Endothelial cell (in vitro differentiated cells): Measurements from ENCODE around the gene PAEP. TPM values are rescaled to one million over a fixed set of nuclear protein-coding genes. Genes with fewer than 3 reads are reported as not detected.

Experiments
- DNase-seq: peaks from one replicate; pipeline ENCODE4 v3.0.0; 2021; ENCODE audit warnings: low spot score
- H3K27ac Mint-ChIP-seq: one replicate; pipeline ENCODE4 v1.8.0; 2021; ENCODE audit warnings: mixed read lengths, inconsistent platforms; ENCODE audit not compliant: unreplicated experiment
- H3K27me3 Mint-ChIP-seq: one replicate; pipeline ENCODE4 v1.8.0; 2021; ENCODE audit warnings: mild to moderate bottlenecking, moderate library complexity, mixed read lengths, inconsistent platforms; ENCODE audit not compliant: unreplicated experiment
- H3K36me3 Mint-ChIP-seq: one replicate; pipeline ENCODE4 v1.8.0; 2021; ENCODE audit warnings: mild to moderate bottlenecking, low read depth, mixed read lengths, inconsistent platforms; ENCODE audit not compliant: unreplicated experiment
- H3K4me1 Mint-ChIP-seq: one replicate; pipeline ENCODE4 v1.8.0; 2021; ENCODE audit warnings: mild to moderate bottlenecking, mixed read lengths, inconsistent platforms; ENCODE audit not compliant: unreplicated experiment
- H3K4me3 Mint-ChIP-seq: one replicate; pipeline ENCODE4 v1.8.0; 2021; ENCODE audit warnings: mild to moderate bottlenecking, mixed read lengths, inconsistent platforms; ENCODE audit not compliant: unreplicated experiment
- H3K9me3 Mint-ChIP-seq: one replicate; pipeline ENCODE4 v1.8.0; 2021; ENCODE audit warnings: mixed read lengths, inconsistent platforms; ENCODE audit not compliant: unreplicated experiment
- CTCF ChIP-seq: fragments of 200-600 bp; sonication (generic); IDR thresholded peaks from one replicate; pipeline ENCODE4 v1.5.0; 2021; ENCODE audit warnings: antibody characterized with exemption; ENCODE audit not compliant: unreplicated experiment
- total RNA-seq: library from RNA; stranded (reverse); fragmentation: NEBNext Ultra II Directional; extraction: Animal tissue kit (Norgen Biotek cat#: 25700); gene quantifications from one replicate; pipeline ENCODE4 v1.2.1, GENCODE V29; 2021; ENCODE audit not compliant: unreplicated experiment

The PAEP gene
- total RNA-seq, 1 donor from 2014 or later, result not detected

GRCh38 chr9:135550344-135550918 is 11.1 kb upstream of the PAEP start:
- Mint-ChIP-seq H3K27me3 (peaks cover 4% of the 10 kb centered on the region), H3K4me1 (no peaks in the 10 kb centered on the region), H3K27ac (no peak overlapping the region), H3K4me3 (no peak overlapping the region), H3K9me3 (no peaks in the 10 kb centered on the region), H3K36me3 (peaks cover 5% of the 10 kb centered on the region)
- TF ChIP-seq CTCF, result no peak
- no peak for DNase-seq

- no peak for TF ChIP-seq CTCF
Measured at GRCh38 chr9:135551031-135551430, 10.5 kb upstream of the PAEP start.

GRCh38 chr9:135551456-135551855 is 10.1 kb upstream of the PAEP start:
- no peak for DNase-seq
- Mint-ChIP-seq H3K27ac (no peak overlapping the region), H3K9me3 (no peaks in the 10 kb centered on the region), H3K4me1 (no peaks in the 10 kb centered on the region), H3K27me3 (peaks cover 7% of the 10 kb centered on the region), H3K36me3 (peaks cover 5% of the 10 kb centered on the region), H3K4me3 (no peak overlapping the region)
- TF ChIP-seq CTCF, result no peak

More at GRCh38 chr9:135551031-135551430, 10.5 kb upstream of the PAEP start:
- Mint-ChIP-seq H3K9me3 (no peaks in the 10 kb centered on the region), H3K27ac (peak overlapping the region; percentile 12), H3K4me1 (no peaks in the 10 kb centered on the region), H3K4me3 (no peak overlapping the region), H3K36me3 (peaks cover 5% of the 10 kb centered on the region), H3K27me3 (peaks cover 6% of the 10 kb centered on the region)
- no peak for DNase-seq

GRCh38 chr9:135552021-135552697 is 9.4 kb upstream of the PAEP start:
- no peak for TF ChIP-seq CTCF
- Mint-ChIP-seq H3K4me3 (no peak overlapping the region), H3K27ac (no peak overlapping the region), H3K9me3 (no peaks in the 10 kb centered on the region), H3K4me1 (no peaks in the 10 kb centered on the region), H3K36me3 (peaks cover 5% of the 10 kb centered on the region), H3K27me3 (peaks cover 7% of the 10 kb centered on the region)
- no peak for DNase-seq

- Mint-ChIP-seq H3K9me3 (no peaks in the 10 kb centered on the region), H3K27ac (no peak overlapping the region), H3K4me1 (no peaks in the 10 kb centered on the region), H3K4me3 (no peak overlapping the region), H3K27me3 (peaks cover 7% of the 10 kb centered on the region), H3K36me3 (peaks cover 5% of the 10 kb centered on the region)
- DNase-seq, result no peak
- no peak for TF ChIP-seq CTCF
Measured at GRCh38 chr9:135552698-135553171, 8.8 kb upstream of the PAEP start.
